Psoas muscle (tissue), 8 donors: ENCODE data around the gene SOX12. TPM values are rescaled to one million over a fixed set of nuclear protein-coding genes. Genes with fewer than 3 reads are reported as not detected.
A peak's percentile ranks its signal among the peaks of the same experiment; 100 is the strongest.

Source experiments
- ATAC-seq, 4 donors: fragments of 200-7000 bp; cut with Tn5 transposase; one replicate each; pipeline ENCODE4 v1.9.1; 2020; ENCODE audit warnings: moderate library complexity in 3 of 4, mild to moderate bottlenecking in 2 of 4
- DNase-seq, 2 donors: peaks; one replicate each; pipeline ENCODE4 v3.0.0-alpha.2; 2020
- H3K27ac ChIP-seq: fragments of 200-600 bp; one replicate; pipeline ENCODE4 v1.8.0; 2022
- H3K27me3 ChIP-seq, 3 donors: fragments of 200-600 bp in 1 of 3; one replicate each; pipeline versions ENCODE4 v1.6.1 to v1.8.0; 2013 to 2022; ENCODE audit warnings: low read length in 2 of 3, mild to moderate bottlenecking in 2 of 3, moderate library complexity in 1 of 3; ENCODE audit not compliant: insufficient read depth in 3 of 3
- H3K36me3 ChIP-seq, 2 donors: fragments of 200-600 bp in 1 of 2; one replicate each; pipeline versions ENCODE4 v1.6.1 to v1.8.0; 2013 to 2022; ENCODE audit warnings: low read depth in 1 of 2, mild to moderate bottlenecking in 1 of 2, moderate library complexity in 1 of 2; ENCODE audit not compliant: insufficient read depth in 1 of 2
- H3K4me1 ChIP-seq: fragments of 200-600 bp; one replicate; pipeline ENCODE4 v1.8.0; 2022
- H3K4me3 ChIP-seq: fragments of 200-600 bp; one replicate; pipeline ENCODE4 v1.8.0; 2022; ENCODE audit warnings: mild to moderate bottlenecking
- H3K9me3 ChIP-seq: fragments of 200-600 bp; one replicate; pipeline ENCODE4 v1.8.0; 2022
- WGBS, 3 donors: extraction: QIAGEN DNeasy Blood & Tissue Kit; methylation state at CpG; one replicate each; pipeline versions ENCODE4 v1.1.6 to v1.1.7; 2013; 5-methylcytosine and 5-hydroxymethylcytosine counted together
- intact Hi-C, 2 donors: fragments of 100-400 bp; cut with DNase I; formaldehyde crosslinking; loops; one replicate each; pipeline versions ENCODE4 v1.11.0 to v1.14.2; 2022
- polyA plus RNA-seq, 3 donors: library from polyadenylated mRNA; stranded (reverse); fragments of 200-250 nt; gene quantifications; one replicate each; pipeline ENCODE4 v1.2.3, GENCODE V29; 2013
- total RNA-seq, 4 donors: library from RNA; stranded (reverse); fragmentation: NEBNext Ultra II Directional in 2 of 4; extraction: Animal tissue kit (Norgen Biotek cat#: 25700) in 2 of 4; gene quantifications; one replicate each; pipeline versions ENCODE4 v1.2.1 to v1.2.4, GENCODE V29; 2021 to 2023
- TF ChIP-seq, protein P1 (sequence below): fragments of 200-600 bp; IDR thresholded peaks from one replicate; pipeline ENCODE4 v1.8.0; 2022; ENCODE audit warnings: antibody characterized with exemption
- donor health status: healthy with polysubstance abuse.
- donor health status: DM: no; HTN: no; CAD: no; lungs with moderate emphysema.
- donor health status: Bipolar disorder and iron deficiency.
- donor health status: healthy.
- donor health status: DM: yes; HTN: yes; CAD: no.
- donor health status: DM: no; HTN: no; CAD: no.
- donor health status: DM: no; HTN: no; CAD: no.
- donor health status: DM: yes; HTN: yes; CAD: no.

The SOX12 gene
- total and polyA plus RNA-seq, 7 donors = 1.2 to 5.7 (median 3.6) TPM

DNA sequence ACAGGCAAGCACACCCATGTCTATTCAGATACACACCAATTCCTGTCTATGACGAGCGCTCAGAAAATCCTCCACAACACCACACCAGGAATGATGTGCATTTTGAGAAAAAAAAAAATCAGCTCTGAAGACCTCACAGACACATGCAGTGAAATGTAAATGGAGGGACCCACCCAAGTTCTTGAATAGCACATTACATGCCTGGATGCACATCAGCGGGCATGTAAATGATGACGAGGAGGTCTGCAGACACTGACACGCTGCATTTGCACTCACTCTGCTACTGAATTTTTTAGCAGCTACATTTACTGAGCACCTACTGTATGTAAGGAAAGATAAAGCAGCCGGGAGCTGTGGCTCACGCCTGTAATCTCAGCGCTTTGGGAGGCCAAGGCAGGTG, 36.2 kb downstream of the SOX12 start:
- WGBS, 3 donors = 92 to 98% (median 95%) methylated on average over 8 of the region's 8 CpGs
- H3K27me3 ChIP-seq = no peaks in the 10 kb centered on the region
- H3K36me3 ChIP-seq = no peaks in the 10 kb centered on the region
- no peak overlapping the region for H3K4me3 ChIP-seq
- H3K9me3 ChIP-seq = no peaks in the 10 kb centered on the region
- ATAC-seq = no peak
- TF ChIP-seq, protein P1, sequence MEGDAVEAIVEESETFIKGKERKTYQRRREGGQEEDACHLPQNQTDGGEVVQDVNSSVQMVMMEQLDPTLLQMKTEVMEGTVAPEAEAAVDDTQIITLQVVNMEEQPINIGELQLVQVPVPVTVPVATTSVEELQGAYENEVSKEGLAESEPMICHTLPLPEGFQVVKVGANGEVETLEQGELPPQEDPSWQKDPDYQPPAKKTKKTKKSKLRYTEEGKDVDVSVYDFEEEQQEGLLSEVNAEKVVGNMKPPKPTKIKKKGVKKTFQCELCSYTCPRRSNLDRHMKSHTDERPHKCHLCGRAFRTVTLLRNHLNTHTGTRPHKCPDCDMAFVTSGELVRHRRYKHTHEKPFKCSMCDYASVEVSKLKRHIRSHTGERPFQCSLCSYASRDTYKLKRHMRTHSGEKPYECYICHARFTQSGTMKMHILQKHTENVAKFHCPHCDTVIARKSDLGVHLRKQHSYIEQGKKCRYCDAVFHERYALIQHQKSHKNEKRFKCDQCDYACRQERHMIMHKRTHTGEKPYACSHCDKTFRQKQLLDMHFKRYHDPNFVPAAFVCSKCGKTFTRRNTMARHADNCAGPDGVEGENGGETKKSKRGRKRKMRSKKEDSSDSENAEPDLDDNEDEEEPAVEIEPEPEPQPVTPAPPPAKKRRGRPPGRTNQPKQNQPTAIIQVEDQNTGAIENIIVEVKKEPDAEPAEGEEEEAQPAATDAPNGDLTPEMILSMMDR = no peak
- no peak overlapping the region for H3K27ac ChIP-seq
- DNase-seq = no peak
- intact Hi-C loops = loop anchor here in 1 of 2 donors (5.0 kb wide), 1 partner anchor 36 kb away; no protein-coding TSS in a partner anchor
- peaks cover 5% of the 10 kb centered on the region for H3K4me1 ChIP-seq

DNA sequence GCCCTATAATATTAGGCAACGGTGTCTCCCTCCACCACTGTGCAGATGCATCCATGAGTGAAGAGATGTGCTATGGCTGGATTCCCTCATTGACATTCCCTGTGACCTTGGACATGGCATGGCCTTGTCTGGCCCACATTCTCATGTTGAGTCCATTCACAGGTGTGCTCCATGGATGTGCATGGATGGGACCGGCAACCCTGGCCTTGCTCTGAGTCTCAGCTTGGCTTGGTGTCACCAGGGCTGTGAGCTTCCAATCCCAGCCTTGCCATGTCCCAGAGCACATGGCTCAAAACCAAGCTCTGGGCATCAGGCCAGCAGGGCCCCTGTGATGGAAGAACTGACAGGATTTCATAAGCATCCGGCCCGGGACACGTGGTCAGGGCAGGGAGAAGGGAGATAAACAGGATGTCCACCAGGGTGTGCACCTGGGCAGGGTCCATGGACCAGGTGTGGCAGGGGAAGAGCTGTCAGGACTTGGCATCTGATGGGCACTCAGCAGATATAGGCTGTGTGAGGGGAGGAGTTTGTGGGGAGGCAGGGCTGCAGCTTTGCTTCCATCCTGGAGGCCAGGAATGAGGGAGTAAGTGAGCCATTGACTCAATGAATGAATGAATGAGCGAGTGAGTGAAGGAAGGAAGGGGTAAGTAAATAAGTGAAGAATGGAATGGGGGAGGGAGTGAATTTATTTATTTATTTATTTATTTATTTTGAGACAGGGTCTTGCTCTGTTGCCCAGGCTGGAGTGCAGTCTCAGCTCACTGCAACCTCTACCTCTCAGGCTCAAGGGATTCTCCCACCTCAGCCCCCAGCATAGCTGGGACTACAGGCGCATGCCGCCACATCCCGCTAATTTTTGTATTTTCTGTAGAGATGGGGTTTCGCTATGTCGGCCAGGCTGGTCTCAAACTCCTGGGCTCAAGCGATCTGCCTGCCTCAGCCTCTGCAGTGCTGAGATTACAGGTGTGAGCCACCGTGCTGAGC, 37.2 kb downstream of the SOX12 start:
- Histone ChIP-seq H3K27me3 (no peaks in the 10 kb centered on the region), H3K9me3 (no peaks in the 10 kb centered on the region), H3K27ac (no peak overlapping the region), H3K4me3 (no peak overlapping the region), H3K36me3 (no peaks in the 10 kb centered on the region), H3K4me1 (peaks cover 5% of the 10 kb centered on the region)
- peak; percentile 64 to 85 (median 71) for ATAC-seq
- intact Hi-C loops = loop anchor here in 1 of 2 donors (5.0 kb wide), 1 partner anchor 35 kb away; no protein-coding TSS in a partner anchor
- DNase-seq = peak; percentile 76 to 82
- TF ChIP-seq, protein P1 = peak; percentile 17
- WGBS, 3 donors = 61 to 63% (median 62%) methylated on average over 13 of the region's 13 CpGs

DNA sequence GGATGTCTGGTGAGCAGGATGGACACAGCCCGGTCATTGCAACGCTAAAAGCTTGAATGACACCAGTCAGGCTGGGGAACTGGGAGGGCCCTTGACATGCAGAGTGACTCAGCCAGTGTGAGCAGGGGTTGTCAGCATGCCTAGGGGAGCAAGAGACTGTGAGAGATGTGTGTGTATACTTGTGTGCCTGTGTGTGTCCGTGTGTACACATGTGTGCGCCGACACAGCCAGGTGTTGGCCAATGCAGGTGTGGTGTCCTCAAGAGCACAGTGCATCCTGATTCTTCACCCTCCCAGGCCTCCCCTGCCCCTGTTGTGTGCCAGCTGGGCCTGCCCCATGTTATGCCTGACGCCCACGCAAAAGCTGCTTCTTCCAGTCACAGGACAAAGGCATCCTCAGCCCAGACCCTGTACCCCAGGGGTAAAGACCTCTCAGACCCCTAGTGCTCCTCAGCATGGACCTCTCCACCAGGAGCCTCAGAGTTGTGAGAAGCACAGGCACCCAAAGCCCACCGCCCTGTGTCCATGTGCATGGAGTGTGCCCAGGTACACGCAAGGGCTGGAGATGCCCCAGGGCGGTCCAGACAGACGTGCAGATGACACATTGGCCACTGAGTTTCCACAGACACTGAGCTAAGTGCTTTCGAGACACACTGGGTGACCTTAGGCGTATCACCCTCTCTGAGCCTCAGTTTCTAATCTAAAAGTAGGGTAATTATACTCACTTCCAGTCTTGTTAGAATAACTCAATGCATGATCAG, 38.1 kb downstream of the SOX12 start:
- intact Hi-C loops = loop anchor here in 1 of 2 donors (5.0 kb wide), 1 partner anchor 34 kb away; no protein-coding TSS in a partner anchor
- no peak for ATAC-seq
- WGBS, 3 donors = 85 to 88% (median 86%) methylated on average over 13 of the region's 13 CpGs

More for the DNA sequence above, 38.1 kb downstream of the SOX12 start:
- TF ChIP-seq, protein P1 = no peak
- Histone ChIP-seq H3K9me3 (no peaks in the 10 kb centered on the region), H3K27ac (no peak overlapping the region), H3K4me3 (no peak overlapping the region), H3K27me3 (no peaks in the 10 kb centered on the region), H3K36me3 (no peaks in the 10 kb centered on the region), H3K4me1 (peaks cover 5% of the 10 kb centered on the region)
- DNase-seq = no peak
